ENCODE results near the gene CCR8. TPM values are rescaled to one million over a fixed set of nuclear protein-coding genes. Genes with fewer than 3 reads are reported as not detected.

The CCR8 gene
- total RNA-seq, 1 donor, result not detected

GRCh38 chr3:39343760-39344159 lies 14.3 kb downstream of the CCR8 start:
- Histone ChIP-seq H4K20me1 (ENCODE audit: insufficient read depth, low read length) (no peaks in the 10 kb centered on the region), H3K4me2 (ENCODE audit: insufficient read depth, low read length) (no peak overlapping the region), H3K36me3 (ENCODE audit: insufficient read depth, low read length) (no peaks in the 10 kb centered on the region), H3K79me2 (ENCODE audit: insufficient read depth, low read length) (no peaks in the 10 kb centered on the region), H3K4me3 (ENCODE audit: insufficient read depth, low read length) (no peak overlapping the region), H3K4me1 (ENCODE audit: insufficient read depth, low read length) (no peaks in the 10 kb centered on the region), H3K27me3 (ENCODE audit: insufficient read depth, low read length) (no peaks in the 10 kb centered on the region), H3K9me3 (ENCODE audit: low read depth, low read length) (no peaks in the 10 kb centered on the region), H2AFZ (ENCODE audit: low read length) (no peak overlapping the region), H3K27ac (ENCODE audit: low read depth, low read length) (no peak overlapping the region)
- no peak for DNase-seq (ENCODE audit: insufficient read length, low spot score, missing footprints)
- no peak for TF ChIP-seq CTCF (IDR thresholded peaks at IDR 0.05; ENCODE audit: extremely low read depth, low read depth, low read length)

GRCh38 chr3:39344746-39345344 lies 15.3 kb downstream of the CCR8 start:
- TF ChIP-seq CTCF (IDR thresholded peaks at IDR 0.05; ENCODE audit: extremely low read depth, low read depth, low read length), result no peak

GRCh38 chr3:39346785-39347585 lies 17.5 kb downstream of the CCR8 start:
- no peak for DNase-seq (ENCODE audit: insufficient read length, low spot score, missing footprints)
- no peaks in the 10 kb centered on the region for H3K36me3 ChIP-seq (ENCODE audit: insufficient read depth, low read length)
- no peaks in the 10 kb centered on the region for H4K20me1 ChIP-seq (ENCODE audit: insufficient read depth, low read length)
- no peak overlapping the region for H3K27ac ChIP-seq (ENCODE audit: low read depth, low read length)
- no peak overlapping the region for H2AFZ ChIP-seq (ENCODE audit: low read length)
- H3K79me2 ChIP-seq (ENCODE audit: insufficient read depth, low read length), result no peaks in the 10 kb centered on the region
- no peak overlapping the region for H3K4me2 ChIP-seq (ENCODE audit: insufficient read depth, low read length)
- H3K27me3 ChIP-seq (ENCODE audit: insufficient read depth, low read length), result no peaks in the 10 kb centered on the region
- no peak overlapping the region for H3K4me3 ChIP-seq (ENCODE audit: insufficient read depth, low read length)
- no peaks in the 10 kb centered on the region for H3K4me1 ChIP-seq (ENCODE audit: insufficient read depth, low read length)
- no peak for TF ChIP-seq CTCF (IDR thresholded peaks at IDR 0.05; ENCODE audit: extremely low read depth, low read depth, low read length)
- H3K9me3 ChIP-seq (ENCODE audit: low read depth, low read length), result no peaks in the 10 kb centered on the region

More at GRCh38 chr3:39344746-39345344, 15.3 kb downstream of the CCR8 start:
- DNase-seq (ENCODE audit: insufficient read length, low spot score, missing footprints), result no peak
- Histone ChIP-seq H3K27ac (ENCODE audit: low read depth, low read length) (no peak overlapping the region), H3K36me3 (ENCODE audit: insufficient read depth, low read length) (no peaks in the 10 kb centered on the region), H3K79me2 (ENCODE audit: insufficient read depth, low read length) (no peaks in the 10 kb centered on the region), H3K4me1 (ENCODE audit: insufficient read depth, low read length) (no peaks in the 10 kb centered on the region), H3K27me3 (ENCODE audit: insufficient read depth, low read length) (no peaks in the 10 kb centered on the region), H3K4me2 (ENCODE audit: insufficient read depth, low read length) (no peak overlapping the region), H4K20me1 (ENCODE audit: insufficient read depth, low read length) (no peaks in the 10 kb centered on the region), H3K4me3 (ENCODE audit: insufficient read depth, low read length) (no peak overlapping the region), H3K9me3 (ENCODE audit: low read depth, low read length) (no peaks in the 10 kb centered on the region), H2AFZ (ENCODE audit: low read length) (no peak overlapping the region)

GRCh38 chr3:39347586-39347876 lies 18.0 kb downstream of the CCR8 start:
- no peaks in the 10 kb centered on the region for H4K20me1 ChIP-seq (ENCODE audit: insufficient read depth, low read length)
- no peak for DNase-seq (ENCODE audit: insufficient read length, low spot score, missing footprints)
- H3K4me2 ChIP-seq (ENCODE audit: insufficient read depth, low read length), result no peak overlapping the region
- H3K9me3 ChIP-seq (ENCODE audit: low read depth, low read length), result no peaks in the 10 kb centered on the region
- no peak overlapping the region for H3K4me3 ChIP-seq (ENCODE audit: insufficient read depth, low read length)
- H3K27me3 ChIP-seq (ENCODE audit: insufficient read depth, low read length), result no peaks in the 10 kb centered on the region
- H3K79me2 ChIP-seq (ENCODE audit: insufficient read depth, low read length), result no peaks in the 10 kb centered on the region
- no peaks in the 10 kb centered on the region for H3K36me3 ChIP-seq (ENCODE audit: insufficient read depth, low read length)
- H3K27ac ChIP-seq (ENCODE audit: low read depth, low read length), result no peak overlapping the region
- H3K4me1 ChIP-seq (ENCODE audit: insufficient read depth, low read length), result no peaks in the 10 kb centered on the region
- H2AFZ ChIP-seq (ENCODE audit: low read length), result no peak overlapping the region
- TF ChIP-seq CTCF (IDR thresholded peaks at IDR 0.05; ENCODE audit: extremely low read depth, low read depth, low read length), result no peak
